Prostate gland (tissue), 2 donors: ENCODE measurements around the gene KIAA0825. TPM values are rescaled to one million over a fixed set of nuclear protein-coding genes. Genes with fewer than 3 reads are reported as not detected.

Experiments
- DNase-seq: peaks from one replicate; pipeline ENCODE4 v3.0.0-alpha.2; 2019; ENCODE audit warnings: low spot score
- H3K27ac ChIP-seq, 2 donors: fragments of 200-600 bp; sonication (generic); 2 replicates each; pipeline ENCODE4 v1.5.1; 2017 to 2019
- H3K27me3 ChIP-seq: fragments of 200-600 bp; sonication (generic); replicated peaks from 2 replicates; pipeline ENCODE4 v1.5.1; 2019; ENCODE audit not compliant: insufficient read depth
- H3K36me3 ChIP-seq, 2 donors: fragments of 200-600 bp; sonication (generic); 1 replicate in 1 of 2; 2 replicates in 1 of 2; pipeline versions ENCODE4 v1.5.1 to v1.8.1; 2017 to 2019
- H3K4me1 ChIP-seq: fragments of 200-600 bp; sonication (generic); replicated peaks from 2 replicates; pipeline ENCODE4 v1.5.1; 2019
- H3K4me3 ChIP-seq, 2 donors: fragments of 200-600 bp; sonication (generic); 2 replicates each; pipeline ENCODE4 v1.5.1; 2017 to 2019
- H3K9me3 ChIP-seq: fragments of 200-600 bp; sonication (generic); 2 replicates; pipeline ENCODE4 v1.5.1; 2017
- CTCF ChIP-seq, 4 experiments: fragments of 200-600 bp in 2 of 4; fragments of 450-650 bp in 2 of 4; sonication (generic) in 2 of 4; IDR thresholded peaks; 1 replicate in 3 of 4; 2 replicates in 1 of 4; pipeline ENCODE4 v1.5.1; 2016 to 2019; ENCODE audit warnings: antibody characterized with exemption in 4 of 4, mild to moderate bottlenecking in 2 of 4, moderate library complexity in 2 of 4
- POLR2A ChIP-seq: fragments of 450-650 bp; IDR thresholded peaks from one replicate; pipeline ENCODE4 v1.6.1; 2016; ENCODE audit warnings: antibody characterized with exemption, mild to moderate bottlenecking
- POLR2AphosphoS5 ChIP-seq: sonication (generic); formaldehyde crosslinking; IDR thresholded peaks from one replicate; pipeline ENCODE4 v1.6.1; 2017; ENCODE audit warnings: antibody characterized with exemption
- WGBS: methylation state at CpG from one replicate; pipeline ENCODE4 v1.1.5; 2018; 5-methylcytosine and 5-hydroxymethylcytosine counted together
- intact Hi-C: fragments of 100-400 bp; cut with DNase I; formaldehyde crosslinking; loops from one replicate; pipeline ENCODE4 v1.14.2; 2022
- total RNA-seq, 2 donors: library from RNA; depleted of rRNA; stranded (reverse); fragments of >200 nt; gene quantifications; one replicate each; pipeline ENCODE4 v1.1.0, GENCODE V29; 2016

The KIAA0825 gene
- 1 to 10 TPM; 3.9 to 4.1 TPM for total RNA-seq

- no peaks in the 10 kb centered on the region for H3K9me3 ChIP-seq
- H3K4me1 ChIP-seq, result no peaks in the 10 kb centered on the region
- H3K4me3 ChIP-seq, result peak within 1 kb of the TSS; percentile 61 to 63
- H3K36me3 ChIP-seq, result no peaks in the 10 kb centered on the region
- DNase-seq, result peak; percentile 89
- intact Hi-C loops, result loop anchor here (5.0 kb wide), 1 partner anchor 506 kb away; a partner anchor contains a TSS
- peak; percentile 78 for TF ChIP-seq POLR2AphosphoS5
- peak; percentile 27 for TF ChIP-seq POLR2A
- TF ChIP-seq CTCF (IDR thresholded peaks at IDR 0.05), result peak in 1 of 4 experiments; percentile 3
- WGBS, result under 1% methylated on average over 40 of the region's 63 CpGs
- H3K27me3 ChIP-seq, result no peaks in the 10 kb centered on the region
- peak within 1 kb of the TSS; percentile 40 to 74 for H3K27ac ChIP-seq
Observed at GRCh38 chr5:94618493-94619328, at the start of gene KIAA0825, which contains the start of gene SLF1. KIAA0825 (minus strand) TSS chr5:94618604; CDS start chr5:94537126, 81,478 bp downstream. SLF1 (plus strand) TSS chr5:94618669; CDS start chr5:94628811, 10,142 bp downstream.

GRCh38 chr5:94667937-94668336, 49.5 kb upstream of the KIAA0825 start:
- WGBS, result 100% methylated on average over 3 of the region's 3 CpGs
- Histone ChIP-seq H3K9me3 (no peaks in the 10 kb centered on the region), H3K36me3 (no peaks in the 10 kb centered on the region), H3K4me3 (no peak overlapping the region), H3K4me1 (no peaks in the 10 kb centered on the region), H3K27me3 (no peaks in the 10 kb centered on the region), H3K27ac (no peak overlapping the region)
- no peak for DNase-seq
- TF ChIP-seq POLR2A (no peak), CTCF (IDR thresholded peaks at IDR 0.05) (no peak), POLR2AphosphoS5 (no peak)
- intact Hi-C loops, result no loop called here

- no peak for DNase-seq
- intact Hi-C loops, result no loop called here
- Histone ChIP-seq H3K27me3 (no peaks in the 10 kb centered on the region), H3K9me3 (no peaks in the 10 kb centered on the region), H3K36me3 (no peaks in the 10 kb centered on the region), H3K4me1 (no peaks in the 10 kb centered on the region), H3K27ac (no peak overlapping the region), H3K4me3 (no peak overlapping the region)
- 81% methylated on average over 3 of the region's 3 CpGs for WGBS
- TF ChIP-seq POLR2AphosphoS5 (no peak), POLR2A (no peak), CTCF (IDR thresholded peaks at IDR 0.05) (no peak)
Observed at GRCh38 chr5:94661086-94661485, 42.7 kb upstream of the KIAA0825 start.

- Histone ChIP-seq H3K36me3 (no peaks in the 10 kb centered on the region), H3K27ac (no peak overlapping the region), H3K4me3 (no peak overlapping the region), H3K27me3 (no peaks in the 10 kb centered on the region), H3K9me3 (no peaks in the 10 kb centered on the region), H3K4me1 (no peaks in the 10 kb centered on the region)
- intact Hi-C loops, result no loop called here
- no peak for DNase-seq
- TF ChIP-seq CTCF (IDR thresholded peaks at IDR 0.05) (no peak), POLR2A (no peak), POLR2AphosphoS5 (no peak)
- WGBS, result 100% methylated on average over 8 of the region's 8 CpGs
Observed at GRCh38 chr5:94660506-94660905, 42.1 kb upstream of the KIAA0825 start.

GRCh38 chr5:94658272-94658671, 39.9 kb upstream of the KIAA0825 start:
- no peak for DNase-seq
- H3K36me3 ChIP-seq, result no peaks in the 10 kb centered on the region
- no peak for TF ChIP-seq POLR2AphosphoS5
- no peak for TF ChIP-seq CTCF (IDR thresholded peaks at IDR 0.05)
- TF ChIP-seq POLR2A, result no peak
- H3K27me3 ChIP-seq, result no peaks in the 10 kb centered on the region
- WGBS, result 96% methylated on average over 1 of the region's 1 CpG
- intact Hi-C loops, result no loop called here
- no peaks in the 10 kb centered on the region for H3K9me3 ChIP-seq
- no peak overlapping the region for H3K27ac ChIP-seq
- H3K4me3 ChIP-seq, result no peak overlapping the region
- H3K4me1 ChIP-seq, result no peaks in the 10 kb centered on the region
